Skeletal muscle tissue (tissue), 4 donors: ENCODE measurements around the gene ENTPD8. TPM values are rescaled to one million over a fixed set of nuclear protein-coding genes. Genes with fewer than 3 reads are reported as not detected.

ENCODE experiments used
- H3K27ac ChIP-seq: one replicate; pipeline ENCODE4 v1.7.0; 2013; ENCODE audit warnings: mild to moderate bottlenecking, low read depth, low read length, inconsistent platforms
- H3K27me3 ChIP-seq, 3 donors: one replicate each; pipeline ENCODE4 v1.7.0; 2013; ENCODE audit warnings: low read length in 3 of 3; ENCODE audit not compliant: control insufficient read depth in 3 of 3, insufficient read depth in 3 of 3
- H3K36me3 ChIP-seq, 3 donors: one replicate each; pipeline ENCODE4 v1.7.0; 2013; ENCODE audit warnings: low read length in 3 of 3; ENCODE audit not compliant: control insufficient read depth in 3 of 3, insufficient read depth in 3 of 3
- H3K4me1 ChIP-seq, 3 donors: one replicate each; pipeline ENCODE4 v1.7.0; 2013; ENCODE audit warnings: low read length in 3 of 3, mild to moderate bottlenecking in 3 of 3; ENCODE audit not compliant: control insufficient read depth in 3 of 3, insufficient read depth in 3 of 3
- H3K4me3 ChIP-seq, 3 donors: one replicate each; pipeline ENCODE4 v1.7.0; 2013; ENCODE audit warnings: low read length in 3 of 3
- H3K9ac ChIP-seq, 3 donors: one replicate each; pipeline ENCODE4 v1.7.0; 2013; ENCODE audit warnings: low read length in 3 of 3, mild to moderate bottlenecking in 3 of 3, moderate library complexity in 2 of 3, low read depth in 1 of 3
- H3K9me3 ChIP-seq, 3 donors: one replicate each; pipeline ENCODE4 v1.7.0; 2013; ENCODE audit warnings: low read length in 3 of 3; ENCODE audit not compliant: control insufficient read depth in 3 of 3
- total RNA-seq: library from RNA; depleted of rRNA; stranded (reverse); fragments of >200 nt; gene quantifications from one replicate; pipeline ENCODE4 v1.2.3, GENCODE V29; 2014
- donor health status: Osteomylitis.

ENTPD8 gene
- total RNA-seq, 1 donor from 2014 or later: not detected

DNA sequence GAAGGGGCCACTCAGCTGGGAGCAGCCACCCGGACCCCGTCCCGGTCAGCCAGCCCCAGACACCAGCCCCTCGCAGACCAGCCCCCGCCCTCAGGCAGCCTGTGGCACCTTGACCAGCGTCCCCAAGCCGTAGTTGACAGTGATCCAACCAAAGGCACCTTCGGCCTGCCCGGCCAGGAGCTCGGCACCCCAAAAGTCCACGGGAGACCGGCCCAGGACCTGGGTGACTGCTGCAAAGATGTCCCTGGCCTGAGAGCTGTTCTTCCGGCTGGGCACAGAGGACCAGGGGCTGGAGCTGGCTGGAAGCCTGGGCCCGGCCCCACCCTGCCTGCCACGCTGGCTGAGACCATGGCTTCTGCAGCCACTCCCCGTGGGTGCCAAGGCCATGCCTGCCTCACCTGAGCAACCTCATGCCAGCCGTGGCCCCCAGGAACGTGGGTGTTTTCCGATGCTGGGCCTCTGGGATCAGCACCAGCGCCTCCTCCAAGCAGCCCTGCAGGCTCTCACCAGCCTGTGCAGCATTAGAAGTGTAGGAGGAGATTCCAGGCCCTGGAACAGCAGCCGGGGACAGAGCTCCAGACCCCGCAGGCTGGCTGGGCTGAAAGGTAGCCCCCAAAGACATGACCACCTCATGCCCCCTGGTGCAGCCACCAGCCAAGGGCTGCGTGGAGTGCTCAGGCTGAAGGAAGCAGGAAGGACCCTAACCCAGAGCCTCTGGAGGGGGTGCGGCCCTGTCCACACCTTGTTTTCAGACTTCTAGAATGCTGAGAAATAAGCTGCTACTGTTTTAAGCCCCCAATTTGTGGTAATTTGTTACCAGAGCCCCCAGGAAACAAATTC, 4.2 kb downstream of the ENTPD8 start:
- Histone ChIP-seq H3K27ac (no peak overlapping the region), H3K4me3 (no peak overlapping the region), H3K4me1 (peaks cover 0 to 32% (median 10%) of the 10 kb centered on the region in 3 donors), H3K9ac (no peak overlapping the region), H3K27me3 (peaks cover 22 to 40% (median 32%) of the 10 kb centered on the region in 3 donors), H3K9me3 (no peaks in the 10 kb centered on the region), H3K36me3 (no peaks in the 10 kb centered on the region)

DNA sequence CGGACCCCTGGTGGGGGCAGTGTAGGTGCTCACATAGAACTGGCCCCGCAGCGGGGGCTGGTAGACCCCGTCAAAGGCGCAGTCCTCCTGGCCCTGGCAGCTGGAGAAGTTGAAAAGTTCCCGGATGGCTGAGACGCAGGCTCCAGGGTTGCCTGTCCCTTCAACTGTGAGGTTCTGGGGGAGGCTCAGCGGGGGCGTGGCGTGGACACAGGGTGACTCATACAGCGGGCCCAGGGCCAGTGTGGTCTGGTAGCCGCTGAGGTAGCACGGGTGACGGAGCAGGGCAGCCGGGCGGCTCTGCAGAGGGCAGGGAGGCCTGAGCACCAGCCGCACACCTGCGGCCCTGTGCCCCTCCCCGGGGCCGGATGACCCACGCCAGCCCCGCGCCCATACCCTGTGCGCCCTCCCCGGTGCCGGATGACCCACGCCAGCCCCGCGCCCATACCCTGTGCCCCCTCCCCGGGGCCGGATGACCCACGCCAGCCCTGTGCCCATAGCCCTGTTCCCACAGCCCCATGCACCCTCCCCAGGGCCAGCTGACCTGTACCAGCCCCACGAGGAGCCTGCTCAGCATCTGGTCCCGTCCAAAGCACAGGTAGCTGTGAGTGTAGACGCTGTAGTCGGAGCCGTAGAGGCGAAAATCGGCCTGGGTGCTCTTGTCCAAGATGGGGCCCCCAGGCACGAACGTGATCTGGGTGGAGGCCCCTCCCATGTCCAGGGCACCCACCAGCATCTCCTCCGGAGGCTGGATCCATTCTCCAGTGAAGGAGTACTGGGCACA, 5.0 kb downstream of the ENTPD8 start:
- no peak overlapping the region for H3K4me3 ChIP-seq
- H3K9ac ChIP-seq: peak overlapping the region in 2 of 3 donors; percentile 14 to 25
- H3K27ac ChIP-seq: no peak overlapping the region
- H3K36me3 ChIP-seq: no peaks in the 10 kb centered on the region
- H3K9me3 ChIP-seq: no peaks in the 10 kb centered on the region
- peaks cover 0 to 32% (median 10%) of the 10 kb centered on the region in 3 donors for H3K4me1 ChIP-seq
- H3K27me3 ChIP-seq: peaks cover 22 to 39% (median 32%) of the 10 kb centered on the region in 3 donors

DNA sequence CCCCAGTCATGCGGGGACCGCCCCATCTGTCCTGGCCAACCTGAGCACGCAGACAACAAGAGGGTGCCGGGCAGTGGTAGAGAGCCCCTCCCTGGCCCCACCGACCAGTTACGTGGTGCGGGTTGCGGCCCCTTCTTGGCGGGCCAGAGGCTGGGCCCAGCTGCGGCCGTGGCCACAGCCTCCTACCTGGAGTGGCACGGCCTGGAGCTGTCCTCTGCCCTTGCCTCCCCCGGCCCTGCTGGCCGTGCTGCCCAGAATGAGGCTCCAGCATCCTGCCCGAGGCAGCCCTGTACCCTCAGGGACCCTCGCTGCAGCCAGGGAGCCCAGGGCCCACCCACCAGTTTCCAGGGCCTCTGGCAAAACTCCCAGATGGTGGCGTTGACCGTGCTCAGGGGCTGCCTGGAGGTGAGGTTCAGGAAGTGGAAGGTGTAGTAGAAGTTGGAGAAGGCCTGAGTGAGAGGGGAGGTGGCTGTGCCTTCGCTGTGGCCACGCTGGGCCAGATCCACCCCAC, 5.7 kb downstream of the ENTPD8 start:
- no peaks in the 10 kb centered on the region for H3K36me3 ChIP-seq
- peaks cover 0 to 32% (median 10%) of the 10 kb centered on the region in 3 donors for H3K4me1 ChIP-seq
- peak overlapping the region in 2 of 3 donors; percentile 14 to 25 for H3K9ac ChIP-seq
- H3K27ac ChIP-seq: no peak overlapping the region
- peaks cover 22 to 46% (median 39%) of the 10 kb centered on the region in 3 donors for H3K27me3 ChIP-seq
- no peak overlapping the region for H3K4me3 ChIP-seq
- no peaks in the 10 kb centered on the region for H3K9me3 ChIP-seq

DNA sequence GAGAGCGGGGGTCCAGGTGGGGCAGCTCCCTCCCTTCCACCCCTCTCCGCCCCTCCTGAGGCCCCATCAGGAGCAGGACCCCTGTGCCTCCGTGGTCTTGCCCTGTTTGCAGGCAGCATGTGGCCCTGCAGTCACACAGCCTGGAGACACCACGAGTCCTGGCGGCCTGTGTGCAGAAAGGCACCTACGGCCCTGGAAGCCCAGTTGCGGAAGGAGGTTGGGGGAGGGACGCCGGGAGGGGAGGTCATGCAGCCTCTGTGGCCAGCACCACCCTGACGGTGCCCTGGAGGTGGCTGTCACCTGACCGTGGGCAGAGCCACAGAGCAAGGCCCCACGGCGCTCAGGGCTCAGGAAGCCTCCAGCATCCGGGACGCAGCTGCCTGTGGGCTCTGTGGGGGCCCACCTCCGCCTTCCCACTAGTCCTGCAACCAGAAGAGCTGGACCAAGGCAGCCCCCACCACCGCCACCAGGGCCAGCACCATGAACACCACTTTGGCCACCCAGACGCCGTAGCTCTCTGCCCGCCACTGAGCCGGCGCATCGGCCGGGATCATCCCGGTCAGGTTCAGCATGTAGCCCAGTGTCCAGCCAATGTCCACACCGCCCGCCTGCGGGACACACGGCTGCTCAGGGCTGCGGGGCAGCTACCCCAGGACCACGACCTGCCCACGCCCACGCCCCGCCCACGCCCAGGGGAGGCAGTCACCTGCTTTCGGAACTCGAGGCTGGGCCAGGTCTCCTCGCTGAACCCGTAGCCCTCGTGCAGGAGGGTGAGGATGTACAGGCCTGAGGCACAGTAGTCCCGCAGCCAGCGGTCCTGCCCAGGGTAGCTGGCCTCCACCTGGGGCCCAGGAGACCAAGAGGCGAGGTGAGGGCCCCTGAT, 6.4 kb downstream of the ENTPD8 start:
- Histone ChIP-seq H3K9me3 (no peaks in the 10 kb centered on the region), H3K9ac (no peak overlapping the region), H3K4me1 (peaks cover 0 to 37% (median 13%) of the 10 kb centered on the region in 3 donors), H3K36me3 (no peaks in the 10 kb centered on the region), H3K27me3 (peaks cover 22 to 48% (median 39%) of the 10 kb centered on the region in 3 donors), H3K4me3 (no peak overlapping the region), H3K27ac (no peak overlapping the region)

- H3K9me3 ChIP-seq: no peaks in the 10 kb centered on the region
- peaks cover 0 to 31% (median 9%) of the 10 kb centered on the region in 3 donors for H3K4me1 ChIP-seq
- H3K27ac ChIP-seq: no peak overlapping the region
- H3K36me3 ChIP-seq: no peaks in the 10 kb centered on the region
- no peak overlapping the region for H3K9ac ChIP-seq
- peaks cover 15 to 41% (median 32%) of the 10 kb centered on the region in 3 donors for H3K27me3 ChIP-seq
- H3K4me3 ChIP-seq: no peak overlapping the region
Observed at GRCh38 chr9:137433916-137434431, 7.2 kb downstream of the ENTPD8 start.

GRCh38 chr9:137433349-137433915, 7.7 kb downstream of the ENTPD8 start:
- no peak overlapping the region for H3K9ac ChIP-seq
- H3K4me3 ChIP-seq: no peak overlapping the region
- no peaks in the 10 kb centered on the region for H3K9me3 ChIP-seq
- peaks cover 0 to 31% (median 9%) of the 10 kb centered on the region in 3 donors for H3K4me1 ChIP-seq
- H3K27me3 ChIP-seq: peaks cover 15 to 36% (median 31%) of the 10 kb centered on the region in 3 donors
- H3K36me3 ChIP-seq: no peaks in the 10 kb centered on the region
- H3K27ac ChIP-seq: no peak overlapping the region

- H3K27ac ChIP-seq: no peak overlapping the region
- H3K27me3 ChIP-seq: peaks cover 10 to 30% (median 25%) of the 10 kb centered on the region in 3 donors
- H3K36me3 ChIP-seq: no peaks in the 10 kb centered on the region
- peaks cover 0 to 29% (median 9%) of the 10 kb centered on the region in 3 donors for H3K4me1 ChIP-seq
- no peak overlapping the region for H3K9ac ChIP-seq
- H3K4me3 ChIP-seq: no peak overlapping the region
- H3K9me3 ChIP-seq: no peaks in the 10 kb centered on the region
Observed at GRCh38 chr9:137432687-137433348, 8.3 kb downstream of the ENTPD8 start.

DNA sequence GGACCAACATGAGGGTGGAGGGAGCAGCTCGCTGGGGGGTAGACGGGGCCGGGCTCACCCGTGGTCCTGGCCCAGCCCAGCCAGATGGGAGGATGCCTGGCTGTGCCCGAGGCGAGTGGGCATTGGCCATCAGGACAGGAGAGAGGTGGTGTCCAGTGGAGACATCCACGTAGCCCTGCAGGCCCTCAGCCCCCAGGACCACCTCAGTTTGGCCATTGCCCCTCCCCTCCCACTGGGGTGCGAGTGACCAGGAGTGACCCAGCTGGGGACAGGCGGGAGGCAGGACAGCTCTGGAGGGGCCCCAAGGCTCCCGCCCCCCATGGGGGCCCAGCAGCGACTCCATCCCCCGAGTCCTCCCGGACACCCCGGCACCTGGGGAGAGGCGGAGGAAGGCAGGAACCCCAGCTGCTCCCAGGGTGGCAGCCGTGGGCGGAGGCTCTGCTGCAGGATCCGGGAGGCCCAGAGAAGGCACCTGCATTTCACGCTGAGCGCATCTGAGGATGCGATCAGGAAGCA, 9.7 kb downstream of the ENTPD8 start:
- Histone ChIP-seq H3K9me3 (no peaks in the 10 kb centered on the region), H3K4me1 (peaks cover 0 to 17% (median 7%) of the 10 kb centered on the region in 3 donors), H3K27me3 (peaks cover 0 to 16% (median 12%) of the 10 kb centered on the region in 3 donors), H3K27ac (no peak overlapping the region), H3K9ac (no peak overlapping the region), H3K4me3 (no peak overlapping the region), H3K36me3 (no peaks in the 10 kb centered on the region)
